Fibroblast of upper back skin (primary cell): ENCODE results near the gene EPHB4.
A peak's percentile ranks its signal among the peaks of the same experiment; 100 is the strongest.

ENCODE experiments used
- DNase-seq: peaks from one replicate; pipeline ENCODE4 v3.0.0-alpha.2; 2013

Gene EPHB4

DNA sequence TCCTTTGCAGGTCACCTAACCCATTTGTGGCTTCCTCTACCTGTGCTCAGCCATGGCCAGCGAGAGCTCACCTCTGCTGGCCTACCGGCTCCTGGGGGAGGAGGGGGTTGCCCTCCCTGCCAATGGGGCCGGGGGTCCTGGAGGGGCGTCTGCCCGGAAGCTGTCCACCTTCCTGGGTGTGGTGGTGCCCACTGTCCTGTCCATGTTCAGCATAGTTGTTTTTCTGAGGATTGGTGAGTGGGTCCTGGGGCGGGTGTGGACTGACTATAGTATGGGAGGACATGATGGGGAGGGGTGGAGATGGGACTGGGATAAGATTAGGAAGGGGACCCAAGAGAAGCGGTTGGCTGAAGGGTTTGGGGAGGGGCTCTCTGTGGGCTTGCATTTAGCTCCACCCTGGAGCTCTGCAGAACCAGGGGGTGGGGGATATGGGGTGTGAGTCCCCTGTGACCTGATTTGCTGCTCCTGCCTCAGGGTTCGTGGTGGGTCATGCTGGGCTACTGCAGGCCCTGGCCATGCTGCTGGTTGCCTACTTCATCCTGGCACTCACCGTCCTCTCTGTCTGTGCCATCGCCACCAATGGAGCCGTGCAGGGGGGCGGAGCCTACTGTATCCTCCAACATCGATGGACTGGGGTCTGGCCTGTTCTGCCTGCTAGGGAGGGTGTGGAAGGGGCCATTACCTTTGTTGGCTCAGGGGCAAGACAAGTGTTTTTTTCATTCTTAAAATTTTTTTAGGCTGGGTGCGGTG lies 27.0 kb upstream of the EPHB4 start:
- DNase-seq, result no peak

DNA sequence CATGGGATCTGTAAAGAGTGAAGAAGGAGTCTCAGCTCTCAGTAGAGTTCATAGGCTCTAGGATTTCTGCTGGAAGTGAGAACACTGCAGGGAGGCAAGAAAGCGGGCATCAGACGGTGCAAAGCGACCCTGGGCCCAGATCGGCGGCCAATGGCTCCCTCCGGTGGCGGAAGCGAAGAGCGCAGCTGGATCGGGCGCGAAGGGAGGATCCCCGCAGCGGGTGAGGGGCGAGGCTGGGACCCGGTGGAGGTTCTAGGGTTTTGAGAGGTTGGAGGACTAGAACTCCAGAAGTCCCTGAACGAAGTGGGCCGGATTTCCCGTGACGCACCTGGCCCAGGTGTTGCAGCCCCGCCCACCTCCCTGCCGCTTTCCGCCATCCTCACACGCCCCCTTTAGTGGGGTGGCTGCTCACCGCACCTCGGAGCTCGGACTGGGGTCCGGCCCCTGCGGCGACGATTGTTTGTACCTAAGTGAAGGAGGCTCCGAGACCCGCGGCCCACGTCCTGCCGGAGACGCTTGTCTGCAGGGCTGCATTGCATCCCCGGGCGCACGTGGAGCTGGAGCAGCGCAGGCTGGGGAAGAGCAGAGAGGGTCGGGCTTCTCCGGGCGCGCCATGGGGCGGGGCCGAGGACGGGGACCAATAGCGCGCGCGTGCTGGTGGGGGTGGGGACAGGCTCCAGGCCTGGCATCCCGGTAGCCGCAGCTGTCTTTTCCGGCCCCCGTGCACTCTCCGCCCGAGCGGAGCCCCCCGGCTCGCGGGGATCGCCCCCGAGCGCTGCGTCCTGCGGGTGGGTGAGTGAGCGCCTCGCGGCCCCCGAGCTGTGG lies 24.9 kb upstream of the EPHB4 start, which contains the start of gene SLC12A9:
SLC12A9 (plus strand) TSS at position 666 of the 825 bp plus-strand sequence. CDS start 1,485 bp downstream, outside the sequence.
- DNase-seq, result peak; percentile 90

DNA sequence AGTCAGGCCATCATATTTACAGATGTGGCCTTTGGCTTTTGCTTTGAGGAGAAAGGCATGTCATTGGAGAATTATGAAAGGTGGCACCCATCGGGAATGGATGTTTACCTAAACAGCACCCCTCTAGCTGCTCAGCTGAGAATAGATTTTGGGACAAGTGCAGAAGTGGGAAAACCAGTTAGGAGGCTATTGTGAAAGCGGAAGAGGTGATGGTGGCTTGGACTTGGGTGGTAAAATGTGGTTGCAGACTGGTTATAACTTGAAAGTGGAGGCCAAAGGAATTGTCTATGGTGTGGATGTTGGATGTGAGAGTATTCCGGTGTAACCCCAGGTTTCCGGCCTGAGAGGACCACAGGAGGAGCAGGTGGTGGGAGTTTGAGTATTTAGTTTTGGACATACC lies 20.0 kb upstream of the EPHB4 start:
- DNase-seq, result no peak

DNA sequence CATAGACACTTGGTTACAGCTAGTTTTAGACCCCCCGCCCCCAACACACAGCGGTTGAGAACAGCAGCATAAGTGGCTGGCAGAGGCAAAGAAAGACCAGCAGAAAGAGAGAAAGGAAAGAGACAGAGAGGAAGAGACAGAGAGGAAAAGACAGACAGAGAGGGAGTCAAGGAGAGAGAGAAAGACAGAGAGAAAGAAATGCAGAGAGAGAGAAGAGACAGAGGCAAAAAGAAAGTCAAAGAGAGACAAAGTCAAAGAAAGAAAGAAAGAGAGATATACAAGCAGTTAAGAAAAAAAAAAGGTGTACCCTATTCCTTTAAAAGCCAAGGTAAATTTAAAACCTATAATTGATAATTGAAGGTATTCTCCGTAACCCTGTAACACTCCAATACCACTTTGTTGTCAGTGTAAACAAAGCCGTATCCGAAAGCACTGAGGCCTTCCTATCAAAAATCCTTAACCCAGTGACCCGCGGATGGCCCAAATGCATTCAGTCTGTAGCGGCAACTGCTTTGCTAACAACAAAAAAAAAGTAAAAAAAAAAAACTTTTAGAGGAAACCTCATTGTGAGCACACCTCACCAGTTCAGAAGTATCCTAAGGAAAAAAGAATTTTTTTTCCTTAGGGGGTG lies 13.3 kb upstream of the EPHB4 start:
- no peak for DNase-seq

DNA sequence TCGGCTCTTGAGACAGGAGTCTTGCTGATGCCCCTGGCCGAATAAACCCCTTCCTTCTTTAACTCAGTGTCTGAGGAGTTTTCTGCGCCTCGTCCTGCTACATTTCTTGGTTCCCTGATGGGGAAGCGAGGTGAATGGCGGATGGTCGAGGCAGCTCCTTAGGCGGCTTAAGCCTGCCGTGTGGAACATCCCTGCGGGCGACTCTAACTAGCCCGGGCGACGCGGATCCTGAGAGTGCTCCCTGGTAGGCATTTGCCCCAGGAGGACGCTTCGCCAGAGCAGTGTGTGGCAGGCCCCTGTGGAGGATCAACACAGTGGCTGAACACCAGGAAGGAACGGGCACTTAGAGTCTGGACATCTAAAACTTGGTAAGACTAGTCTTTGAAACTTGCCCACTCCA lies 12.0 kb upstream of the EPHB4 start:
- no peak for DNase-seq

DNA sequence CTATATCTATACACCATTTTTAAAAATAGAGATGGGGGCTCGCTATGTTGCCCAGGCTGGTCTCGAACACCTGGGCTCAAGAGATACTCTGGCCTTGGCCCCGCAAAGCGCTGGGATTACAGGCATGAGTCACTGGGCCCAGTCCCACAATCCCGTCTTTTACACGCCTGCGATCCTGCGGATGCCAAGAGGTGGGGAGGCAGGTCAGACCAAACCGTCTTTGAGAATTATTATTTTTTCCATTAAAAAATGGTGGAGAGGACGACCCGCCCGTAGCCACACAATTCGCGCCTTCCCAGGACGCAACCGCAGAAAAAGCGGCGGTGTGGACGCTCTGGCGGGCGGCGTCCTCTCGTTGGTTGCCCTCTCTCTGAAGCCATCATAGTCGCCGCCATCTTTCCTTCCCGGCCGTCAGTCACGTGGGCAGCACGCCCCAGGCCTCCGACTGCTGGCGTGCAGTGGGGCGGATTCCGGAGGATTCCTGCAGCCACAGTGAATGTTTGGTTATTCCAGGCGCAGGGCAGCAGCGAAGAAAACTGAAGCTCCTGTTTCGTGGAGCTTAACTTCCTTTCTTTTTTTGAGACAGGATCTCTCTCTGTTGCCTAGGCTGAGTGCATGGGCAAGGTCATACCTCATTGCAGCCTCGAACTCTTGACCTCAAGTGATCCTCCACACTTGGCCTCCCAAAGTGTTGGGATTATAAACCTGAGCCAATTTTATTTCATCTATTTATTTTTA lies 9.9 kb upstream of the EPHB4 start:
- DNase-seq, result peak; percentile 92

DNA sequence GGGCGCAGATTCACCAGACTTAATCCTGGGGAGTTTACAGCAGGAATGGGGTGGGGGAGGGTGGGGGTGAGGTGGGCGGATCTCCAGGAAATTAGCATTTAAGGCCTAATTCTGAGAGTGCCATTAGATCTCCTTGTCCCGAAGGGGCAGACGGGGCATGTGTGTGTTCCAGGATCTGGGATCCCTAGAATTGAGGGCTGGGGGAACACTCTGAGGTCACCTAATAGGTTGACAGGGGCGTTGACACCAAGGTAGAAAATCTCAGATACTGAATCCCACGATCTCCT lies 9.4 kb upstream of the EPHB4 start:
- DNase-seq, result no peak

DNA sequence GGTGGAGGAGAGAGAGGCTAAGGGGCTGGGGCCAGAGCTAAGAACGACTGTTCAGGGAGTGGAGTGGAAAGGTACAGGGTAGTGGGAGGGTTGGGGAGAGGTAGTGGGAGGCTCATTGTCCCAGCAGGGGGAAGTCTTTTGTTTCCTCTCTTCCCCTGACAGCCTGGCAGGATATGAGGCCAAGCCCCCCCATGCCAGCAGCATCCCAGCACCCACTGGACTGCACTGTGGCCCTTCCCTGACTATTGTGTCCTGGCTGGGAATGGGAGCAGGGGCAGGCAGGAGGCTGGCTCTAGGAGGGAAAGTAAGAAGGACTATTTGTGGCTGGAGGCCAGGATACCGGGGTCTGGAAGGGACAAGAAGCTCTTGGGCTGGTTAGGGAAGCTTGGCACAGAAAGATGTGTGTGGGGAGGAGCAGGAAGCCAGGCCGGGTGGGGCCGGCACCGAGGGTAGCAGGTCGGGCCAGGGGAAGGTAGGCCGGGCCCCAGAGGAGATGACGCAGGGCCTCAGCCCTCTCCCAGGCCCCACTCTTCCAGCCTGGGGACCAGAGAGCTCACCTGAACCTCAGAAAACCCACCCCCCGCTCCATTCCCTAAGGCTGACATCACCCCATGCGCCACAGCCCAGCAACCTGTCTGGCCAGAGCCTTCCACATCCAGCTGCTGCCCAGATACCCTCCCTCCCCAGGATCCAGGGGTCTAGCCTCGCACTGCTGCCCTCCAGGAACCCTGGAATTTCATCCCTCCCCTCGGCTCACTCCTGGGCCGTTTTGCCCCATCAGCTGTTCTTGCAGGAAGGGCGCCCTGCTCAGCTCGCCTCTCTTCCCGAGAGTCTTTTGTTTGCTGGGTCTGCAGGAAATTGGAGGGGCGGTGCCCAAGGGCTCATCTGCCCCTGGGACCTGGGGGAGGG lies 8.8 kb upstream of the EPHB4 start:
- peak; percentile 37 for DNase-seq

DNA sequence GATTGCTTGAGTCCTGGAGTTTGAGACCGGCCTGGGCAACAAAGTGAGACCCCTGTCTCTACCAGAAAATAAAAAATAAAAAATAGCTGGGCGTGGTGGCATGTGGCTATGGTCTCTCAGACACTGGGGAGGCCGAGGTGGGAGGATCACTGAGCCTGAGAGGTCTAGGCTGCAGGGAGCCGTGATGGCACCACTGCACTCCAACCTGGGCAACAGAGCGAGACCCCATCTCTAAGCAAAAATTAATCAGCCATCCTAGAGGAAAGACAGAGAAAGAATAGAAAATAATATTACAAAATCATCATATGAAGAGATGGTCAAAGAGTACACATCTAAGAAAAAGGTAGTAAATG lies 4.9 kb upstream of the EPHB4 start:
- DNase-seq, result no peak

DNA sequence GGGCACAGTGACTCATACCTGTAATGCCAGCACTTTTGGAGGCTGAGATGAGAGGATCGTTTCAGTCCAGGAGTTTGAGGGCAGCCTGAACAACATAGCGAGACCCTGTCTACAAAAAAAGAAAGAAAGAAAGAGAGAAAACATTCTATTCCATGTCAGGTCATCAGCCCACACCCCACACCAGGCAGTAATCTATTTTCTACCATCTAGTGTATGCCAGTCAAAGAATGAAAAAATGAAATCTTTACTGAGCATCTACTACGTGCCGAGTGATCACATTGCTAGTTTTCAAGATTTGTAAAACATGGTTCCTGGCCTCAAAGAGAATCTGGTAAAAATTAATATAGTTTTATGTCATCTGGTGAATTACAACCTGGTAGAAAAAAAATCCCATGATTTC lies 3.1 kb upstream of the EPHB4 start:
- no peak for DNase-seq

DNA sequence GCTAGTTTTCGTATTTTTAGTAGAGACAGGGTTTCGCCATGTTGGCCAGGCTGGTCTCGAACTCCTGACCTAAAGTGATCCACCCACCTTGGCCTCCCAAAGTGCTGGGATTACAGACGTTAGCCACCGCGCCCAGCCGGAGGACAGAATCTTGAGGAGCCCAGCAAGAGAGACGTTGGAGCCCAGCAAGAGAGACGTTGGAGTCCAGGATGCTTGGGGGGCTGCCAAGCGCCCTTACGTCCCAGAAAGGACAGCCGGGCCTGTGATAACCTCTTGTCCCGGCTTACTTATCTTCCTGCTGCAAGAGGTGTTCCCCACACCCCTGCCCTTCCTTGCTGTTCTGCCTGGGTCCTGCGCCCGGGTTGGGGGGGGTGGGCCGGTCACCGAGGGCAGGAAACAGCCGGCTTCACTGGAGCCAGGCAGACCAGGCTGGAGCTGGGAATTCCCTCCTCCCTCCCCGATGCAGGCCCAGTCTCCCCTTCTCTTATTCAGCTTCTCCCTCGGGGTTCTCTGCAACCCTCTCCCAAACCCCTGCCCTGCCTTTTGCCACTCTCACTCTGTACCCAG lies 1.9 kb upstream of the EPHB4 start:
- DNase-seq, result no peak

DNA sequence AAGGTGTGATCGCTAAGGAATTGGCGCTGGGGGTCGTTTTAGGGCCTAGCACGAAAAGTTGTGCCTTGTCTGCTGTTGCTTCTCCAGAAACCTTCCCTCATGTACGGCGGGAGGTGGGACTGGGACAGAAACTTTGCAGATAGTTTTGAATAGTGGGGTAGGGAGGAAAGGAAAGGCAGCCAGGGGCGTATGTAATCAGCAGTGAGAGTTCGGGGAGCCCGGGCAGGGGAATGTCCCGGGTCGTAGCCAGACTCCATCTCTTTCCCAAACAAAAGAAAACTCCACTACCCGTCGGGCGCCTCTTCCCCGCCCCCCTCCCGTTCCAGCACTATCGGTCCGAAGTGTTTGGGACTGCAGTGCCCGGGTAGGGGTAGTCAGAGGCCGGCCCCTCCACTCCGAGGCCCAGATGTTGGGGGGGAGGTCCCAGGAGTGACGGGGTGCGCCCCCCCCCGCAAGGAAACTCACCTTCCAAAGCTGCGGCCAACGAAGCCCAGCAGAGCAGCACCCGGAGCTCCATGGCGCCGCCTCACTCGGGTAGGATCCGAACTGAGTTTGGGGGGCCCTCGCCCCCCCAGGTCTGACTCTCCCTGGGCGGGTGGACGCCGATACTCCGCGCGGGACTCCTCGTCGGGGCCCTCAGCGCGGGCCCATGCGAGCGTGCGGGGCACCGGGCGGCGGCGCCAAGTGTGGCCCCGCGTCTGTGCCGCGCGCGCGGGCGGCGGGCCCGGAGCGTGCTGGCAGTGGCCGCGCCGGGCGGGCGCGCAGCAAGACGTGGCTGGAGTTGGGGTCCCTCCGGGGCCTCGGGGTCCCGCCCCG lies 601 bp downstream of the EPHB4 start:
- DNase-seq, result no peak

DNA sequence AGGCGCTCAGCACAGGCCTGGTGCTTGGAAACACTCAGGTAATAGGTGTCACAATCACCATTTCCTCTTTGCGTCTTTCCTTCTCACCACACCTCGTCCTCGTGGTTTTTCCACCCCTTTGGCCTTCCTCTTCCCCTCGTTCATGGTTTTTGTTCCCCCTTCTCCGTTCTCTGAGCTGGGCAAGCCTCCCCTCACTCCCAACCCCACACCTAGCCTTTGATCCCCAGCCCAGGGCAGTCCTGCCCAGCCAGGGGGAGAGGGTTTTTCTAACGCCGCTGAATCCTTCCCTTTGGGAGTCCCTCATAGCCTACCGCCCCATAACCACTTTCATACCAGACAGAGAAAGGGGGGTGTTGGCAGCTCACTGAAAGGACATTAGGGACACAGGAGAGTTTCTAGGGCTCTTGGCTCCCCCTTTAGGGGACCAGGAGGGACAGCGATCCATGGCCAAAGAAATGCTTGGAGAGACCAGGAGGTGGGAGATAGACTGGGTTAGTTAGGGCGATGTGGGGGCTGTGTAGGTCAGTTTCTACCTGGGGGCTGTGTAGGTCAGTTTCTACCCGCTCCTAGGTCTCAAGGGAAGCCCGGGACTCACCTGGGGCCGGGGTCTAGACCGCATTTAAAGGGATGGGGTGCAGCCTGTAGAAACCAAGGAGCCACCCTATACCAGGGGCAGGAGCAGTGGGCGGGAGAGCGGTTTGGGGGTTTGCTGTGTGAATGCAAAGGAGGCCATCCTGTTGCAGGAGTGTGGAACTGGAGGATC lies 1.4 kb downstream of the EPHB4 start:
- DNase-seq, result peak; percentile 55

DNA sequence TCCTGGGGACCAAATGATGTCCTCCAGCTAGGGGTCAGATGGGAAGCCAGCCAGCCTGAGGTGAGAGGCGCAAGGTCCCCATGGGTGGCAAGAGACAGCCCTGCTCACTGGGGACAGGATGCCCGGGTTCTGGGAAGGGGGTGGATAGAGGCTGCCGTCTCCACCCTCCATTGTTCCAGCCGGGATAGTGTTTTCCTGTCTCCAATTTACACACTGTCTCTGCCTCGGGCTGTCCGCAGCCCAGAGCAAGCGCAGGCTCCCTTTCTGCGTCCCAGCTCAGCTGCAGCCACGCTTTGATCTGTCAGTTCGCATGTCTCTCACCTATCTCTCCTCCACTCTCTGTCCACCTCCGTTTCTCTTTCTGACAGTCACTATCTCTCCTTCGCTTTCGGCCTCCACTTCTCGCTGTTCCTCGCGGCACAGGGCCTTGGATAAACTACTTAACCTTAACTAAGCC lies 2.1 kb downstream of the EPHB4 start:
- DNase-seq, result no peak

DNA sequence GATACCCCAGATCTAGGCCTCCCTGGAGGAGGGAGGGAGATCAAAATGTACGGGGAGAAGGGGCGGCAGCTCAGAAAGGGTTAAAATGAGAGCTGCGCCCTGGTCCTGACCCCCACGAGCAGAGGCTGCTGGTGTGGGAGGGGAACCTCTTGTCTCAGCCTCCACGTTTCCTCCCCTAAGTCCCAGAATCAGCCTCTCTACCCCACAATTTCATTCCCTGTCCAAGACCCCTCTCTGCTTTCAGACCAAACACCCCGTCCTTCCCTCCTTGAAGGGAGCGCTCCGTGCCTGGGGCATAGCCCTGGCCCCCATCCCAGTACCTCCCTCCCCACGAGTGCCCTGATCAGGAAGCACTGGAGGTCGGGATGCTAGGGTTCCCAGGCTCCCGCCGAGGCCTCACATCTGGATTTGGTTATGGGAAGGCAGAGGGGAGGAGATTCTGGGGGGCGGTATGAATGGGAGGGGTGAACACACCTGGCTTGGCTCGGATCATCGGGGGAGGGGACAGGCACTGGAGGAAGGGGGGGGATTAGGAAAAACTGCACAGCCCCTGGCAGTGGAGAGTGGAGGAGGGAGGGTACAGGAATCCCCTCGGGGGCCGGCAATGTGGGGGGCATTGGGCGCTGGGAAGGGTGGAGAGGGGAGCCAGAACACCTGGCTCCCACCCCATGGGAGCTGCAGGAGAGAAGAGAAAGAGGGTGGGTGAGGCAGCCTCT lies 2.7 kb downstream of the EPHB4 start:
- DNase-seq, result no peak

DNA sequence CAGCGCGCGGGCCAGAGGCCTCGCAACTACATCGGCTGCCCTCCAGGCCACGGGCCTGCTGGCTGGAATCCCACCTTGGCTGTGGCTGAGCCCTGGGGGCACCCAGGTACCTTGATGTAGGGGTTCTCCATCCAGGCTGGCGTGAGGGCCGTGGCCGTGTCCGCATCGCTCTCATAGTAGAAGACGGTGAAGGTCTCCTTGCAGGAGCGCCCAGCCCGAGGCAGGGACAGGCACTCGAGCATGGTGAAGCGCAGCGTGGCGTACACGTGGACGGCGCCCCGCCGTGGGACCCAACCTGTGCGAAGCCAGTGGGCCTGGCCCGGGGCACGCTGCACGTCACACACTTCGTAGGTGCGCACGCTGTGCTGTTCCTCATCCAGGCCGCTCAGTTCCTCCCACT lies 3.8 kb downstream of the EPHB4 start:
- no peak for DNase-seq

DNA sequence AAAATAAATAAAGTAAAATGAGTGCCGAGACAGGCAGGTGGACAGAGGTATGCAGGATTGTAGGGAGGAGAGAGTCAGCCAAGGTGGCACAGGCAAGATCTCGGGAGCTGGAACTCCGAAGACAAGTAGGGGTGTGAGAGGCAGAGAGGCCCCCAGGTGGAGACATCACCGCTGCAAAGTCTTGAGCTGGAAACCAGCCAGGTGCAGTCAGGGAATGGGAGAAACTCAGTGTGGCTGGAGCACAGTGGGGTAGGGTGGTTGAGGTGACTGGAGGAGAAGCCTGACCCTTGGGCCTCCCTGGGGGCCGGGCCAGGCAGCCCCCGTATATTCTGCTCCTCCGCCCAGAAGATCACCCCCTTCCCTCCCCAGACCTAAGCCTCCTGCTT lies 4.2 kb downstream of the EPHB4 start:
- no peak for DNase-seq

DNA sequence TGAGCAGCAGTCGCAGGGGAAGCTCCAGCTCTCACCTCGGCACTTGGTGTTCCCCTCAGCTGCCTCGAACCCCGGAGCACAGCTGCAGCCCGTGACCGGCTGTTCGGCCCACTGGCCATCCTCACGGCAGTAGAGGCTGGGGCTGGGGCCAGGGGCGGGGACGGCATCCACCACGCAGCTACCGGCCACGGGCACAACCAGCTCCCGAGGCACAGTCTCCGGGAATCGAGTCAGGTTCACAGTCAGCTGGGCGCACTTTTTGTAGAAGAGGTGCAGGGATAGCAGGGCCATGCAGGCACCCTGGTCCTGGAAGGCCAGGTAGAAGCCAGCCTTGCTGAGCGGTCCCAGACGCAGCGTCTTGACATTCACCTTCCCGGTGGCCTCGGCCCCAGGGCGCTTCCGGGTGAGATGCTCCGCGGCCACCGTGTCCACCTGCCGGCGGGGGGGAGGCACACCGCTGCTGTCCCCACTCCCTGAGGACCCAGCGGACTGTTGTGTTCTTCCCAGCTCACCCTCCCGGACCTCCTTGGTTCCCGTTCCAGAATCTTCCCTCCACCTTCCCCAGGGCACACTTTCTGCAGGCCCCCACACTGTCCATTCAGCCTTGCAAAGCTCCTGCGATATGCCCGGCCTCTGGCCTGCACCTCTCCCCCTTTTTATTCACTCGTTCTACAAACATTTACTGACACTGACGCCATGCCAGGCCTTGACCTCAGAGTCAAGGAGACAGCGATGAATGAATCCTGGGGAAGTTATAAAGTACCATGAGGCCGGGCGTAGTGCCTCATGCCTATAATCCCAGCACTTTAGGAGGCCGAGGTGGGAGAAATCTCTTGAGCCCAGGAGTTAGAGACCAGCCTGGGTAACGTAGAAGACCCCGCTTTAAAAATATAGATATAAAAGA lies 4.8 kb downstream of the EPHB4 start:
- no peak for DNase-seq
